Kasumi-1 (cell line): ENCODE measurements around the gene IFI44.

Experiments used
- DNase-seq, 2 experiments: peaks; one replicate each; lab custom pipeline; 2025; lab: John Stamatoyannopoulos, UW

Gene IFI44

GRCh38 chr1:78649628-78650027 lies at the start of gene IFI44:
TSS of gene IFI44 (plus strand) at chr1:78649831. CDS start at chr1:78650196, 365 bp downstream.
- DNase-seq = peak; percentile 56 to 68

- DNase-seq = no peak
Observed at GRCh38 chr1:78601068-78601467, 48.6 kb upstream of the IFI44 start.

- DNase-seq = no peak
Observed at GRCh38 chr1:78603206-78603605, 46.4 kb upstream of the IFI44 start.

- DNase-seq = no peak
Observed at GRCh38 chr1:78604643-78605042, 45.0 kb upstream of the IFI44 start.

GRCh38 chr1:78606274-78606673 lies 43.4 kb upstream of the IFI44 start:
- no peak for DNase-seq

- peak; percentile 52 to 74 for DNase-seq
Observed at GRCh38 chr1:78607334-78607927, 42.2 kb upstream of the IFI44 start.

GRCh38 chr1:78607944-78608343 lies 41.7 kb upstream of the IFI44 start:
- no peak for DNase-seq

- DNase-seq = peak; percentile 91 to 92
Observed at GRCh38 chr1:78617615-78618026, 32.0 kb upstream of the IFI44 start.

- DNase-seq = no peak
Observed at GRCh38 chr1:78619032-78619431, 30.6 kb upstream of the IFI44 start.

- DNase-seq = no peak
Observed at GRCh38 chr1:78619446-78619802, 30.2 kb upstream of the IFI44 start.

- DNase-seq = peak in 1 of 2 experiments; percentile 3
Observed at GRCh38 chr1:78619803-78620579, 29.6 kb upstream of the IFI44 start, which contains the start of gene IFI44L. TSS of gene IFI44L (plus strand) at chr1:78620448. CDS start at chr1:78627916, 7,468 bp downstream.

GRCh38 chr1:78620666-78621065 lies 29.0 kb upstream of the IFI44 start:
- no peak for DNase-seq

GRCh38 chr1:78622548-78622947 lies 27.1 kb upstream of the IFI44 start:
- no peak for DNase-seq

- no peak for DNase-seq
Observed at GRCh38 chr1:78624035-78624434, 25.6 kb upstream of the IFI44 start.

- DNase-seq = no peak
Observed at GRCh38 chr1:78627321-78627720, 22.3 kb upstream of the IFI44 start.

- DNase-seq = no peak
Observed at GRCh38 chr1:78630600-78630999, 19.0 kb upstream of the IFI44 start.

- DNase-seq = no peak
Observed at GRCh38 chr1:78633209-78633608, 16.4 kb upstream of the IFI44 start.

- peak; percentile 17 to 32 for DNase-seq
Observed at GRCh38 chr1:78640462-78640861, 9.2 kb upstream of the IFI44 start.

GRCh38 chr1:78641558-78641957 lies 8.1 kb upstream of the IFI44 start:
- DNase-seq = no peak

GRCh38 chr1:78645723-78646122 lies 3.9 kb upstream of the IFI44 start:
- DNase-seq = peak; percentile 88 to 90

- no peak for DNase-seq
Observed at GRCh38 chr1:78647238-78647637, 2.4 kb upstream of the IFI44 start.

GRCh38 chr1:78650114-78650660 lies 556 bp downstream of the IFI44 start:
- DNase-seq = no peak

GRCh38 chr1:78651241-78651640 lies 1.6 kb downstream of the IFI44 start:
- peak; percentile 33 to 43 for DNase-seq
